PC-9 (cell line): ENCODE data around the gene CETN2. TPM values are rescaled to one million over a fixed set of nuclear protein-coding genes. Genes with fewer than 3 reads are reported as not detected.

Experiments
- BruUV-seq: library from RNA; stranded (reverse); fragments of 400-500 nt; replicated peaks from 2 replicates; lab custom pipeline; 2021; lab: Mats Ljungman, UMichigan
- CTCF ChIA-PET: fragments of 300-600 bp; sonication (Branson Sonifier 250); formaldehyde crosslinking; loops from one replicate; lab custom pipeline; 2022; ENCODE audit warnings: antibody characterized with exemption; lab: Charles Lee
- POLR2A ChIA-PET: fragments of 300-600 bp; sonication (Branson Sonifier 250); formaldehyde crosslinking; loops from one replicate; lab custom pipeline; 2022; ENCODE audit warnings: antibody characterized with exemption; ENCODE audit not compliant: unreplicated experiment; lab: Charles Lee
- DNase-seq, 2 experiments: peaks; one replicate each; pipeline versions ENCODE4 v3.0.0 to v3.0.0-alpha.2; 2015 to 2022; ENCODE audit warnings: mixed read lengths in 1 of 2
- H2AFZ ChIP-seq: fragments of 200-600 bp; sonication (generic); 2 replicates; pipeline ENCODE4 v1.8.1; 2017; ENCODE audit warnings: antibody characterized with exemption
- H3F3A ChIP-seq: fragments of 200-600 bp; sonication (generic); 2 replicates; pipeline ENCODE4 v1.8.1; 2017; ENCODE audit warnings: antibody characterized with exemption, mild to moderate bottlenecking, low read depth; ENCODE audit not compliant: insufficient read depth
- H3K27ac ChIP-seq: fragments of 200-600 bp; sonication (generic); 2 replicates; pipeline ENCODE4 v1.6.1; 2016; ENCODE audit warnings: mixed run types
- H3K27me3 ChIP-seq: fragments of 200-600 bp; sonication (generic); 2 replicates; pipeline ENCODE4 v1.6.1; 2016; ENCODE audit warnings: low read depth, mixed run types; ENCODE audit not compliant: insufficient read depth
- H3K36me3 ChIP-seq: fragments of 200-600 bp; sonication (generic); 2 replicates; pipeline ENCODE4 v1.6.1; 2016; ENCODE audit warnings: low read depth, mixed run types
- H3K4me1 ChIP-seq: fragments of 200-600 bp; sonication (generic); replicated peaks from 2 replicates; pipeline ENCODE4 v1.6.1; 2016; ENCODE audit warnings: mixed run types; ENCODE audit not compliant: insufficient read depth
- H3K4me2 ChIP-seq: fragments of 200-600 bp; sonication (generic); 2 replicates; pipeline ENCODE4 v1.6.1; 2017; ENCODE audit warnings: mixed run types
- H3K4me3 ChIP-seq: fragments of 200-600 bp; sonication (generic); 2 replicates; pipeline ENCODE4 v1.6.1; 2016; ENCODE audit warnings: mixed run types
- H3K79me2 ChIP-seq: fragments of 200-600 bp; sonication (generic); 2 replicates; pipeline ENCODE4 v1.6.1; 2017; ENCODE audit warnings: low read depth, mixed run types
- H3K9me2 ChIP-seq: fragments of 200-600 bp; sonication (generic); 2 replicates; pipeline ENCODE4 v1.8.1; 2017; ENCODE audit warnings: mild to moderate bottlenecking; ENCODE audit not compliant: insufficient read depth
- H3K9me3 ChIP-seq: fragments of 200-600 bp; sonication (generic); 2 replicates; pipeline ENCODE4 v1.8.1; 2016; ENCODE audit warnings: low read depth; ENCODE audit not compliant: insufficient read depth
- H4K20me1 ChIP-seq: fragments of 200-600 bp; sonication (generic); 2 replicates; pipeline ENCODE4 v1.8.1; 2017; ENCODE audit not compliant: insufficient read depth
- EZH2 ChIP-seq: fragments of 200-600 bp; sonication (generic); IDR thresholded peaks from 2 replicates; pipeline ENCODE4 v1.8.0; 2017; ENCODE audit warnings: antibody characterized with exemption, low read depth
- intact Hi-C: fragments of 100-400 bp; cut with micrococcal nuclease; formaldehyde crosslinking; loops from one replicate; pipeline ENCODE4 v1.10.0; 2022; ENCODE audit not compliant: unreplicated experiment
- total RNA-seq: library from RNA; stranded (reverse); gene quantifications from 2 replicates; pipeline ENCODE4 v1.2.3, GENCODE V29; 2021
- TF ChIP-seq, protein P1 (sequence below): fragments of 200-600 bp; sonication (generic); conservative IDR thresholded peaks from 2 replicates; pipeline ENCODE4 v1.6.1; 2017; ENCODE audit warnings: mixed run types, antibody characterized with exemption, mild to moderate bottlenecking, moderate library complexity

CETN2 gene
- total RNA-seq, 1 experiment from 2014 or later, result 78.6 TPM

DNA sequence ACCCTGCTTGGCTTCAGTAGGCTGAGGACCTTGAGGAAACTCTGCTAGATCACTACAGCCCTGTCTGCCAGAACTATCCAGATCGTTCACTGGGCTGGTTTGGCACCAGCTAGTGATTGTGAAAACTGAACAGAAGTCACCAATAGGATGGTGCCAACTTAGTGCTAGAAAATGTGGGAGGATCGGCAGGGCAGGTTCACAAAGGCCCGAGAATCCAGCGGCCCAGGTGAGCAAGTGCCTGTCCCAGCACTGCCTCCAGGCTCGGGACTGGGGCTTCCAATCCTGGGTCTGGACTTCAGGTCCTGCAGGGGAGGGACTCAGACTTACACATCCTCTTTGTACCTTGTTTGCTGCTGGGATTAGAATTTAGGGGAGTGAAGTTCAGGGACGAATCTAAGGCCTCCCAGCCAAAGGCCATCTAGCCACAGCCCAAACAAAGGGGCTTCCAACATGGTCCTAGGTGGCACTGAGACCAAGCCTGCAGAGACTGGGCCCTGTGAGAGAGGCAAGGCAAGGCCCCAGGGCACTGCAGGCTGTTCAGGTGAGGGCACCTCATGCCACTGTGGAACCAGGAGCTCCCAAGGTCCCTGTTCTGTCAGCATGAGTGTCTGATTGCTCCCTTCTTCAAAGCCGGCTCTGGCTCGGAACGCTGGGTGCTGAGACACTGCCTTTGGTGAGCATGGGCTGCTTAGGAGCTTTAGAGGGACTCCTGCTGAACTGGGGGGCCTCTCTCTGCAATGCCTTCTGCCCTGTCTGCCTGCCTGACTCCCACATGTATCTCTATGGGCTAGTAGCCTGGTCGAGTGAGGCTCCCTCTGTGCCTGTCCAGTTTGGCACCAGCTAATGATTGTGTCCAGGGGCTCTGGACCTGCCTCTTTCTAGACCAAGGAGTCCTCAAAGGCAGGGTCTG lies 46.6 kb upstream of the CETN2 start:
- Histone ChIP-seq H3K4me2 (no peak overlapping the region), H4K20me1 (no peaks in the 10 kb centered on the region), H3K9me3 (no peaks in the 10 kb centered on the region), H3K4me1 (no peaks in the 10 kb centered on the region), H3K27ac (no peak overlapping the region), H3K9me2 (no peaks in the 10 kb centered on the region), H3K27me3 (no peaks in the 10 kb centered on the region), H2AFZ (no peak overlapping the region), H3K4me3 (no peak overlapping the region), H3K36me3 (no peaks in the 10 kb centered on the region), H3F3A (no peaks in the 10 kb centered on the region), H3K79me2 (no peaks in the 10 kb centered on the region)
- no TSS peak for BruUV-seq
- no peak for DNase-seq
- TF ChIP-seq, protein P1, sequence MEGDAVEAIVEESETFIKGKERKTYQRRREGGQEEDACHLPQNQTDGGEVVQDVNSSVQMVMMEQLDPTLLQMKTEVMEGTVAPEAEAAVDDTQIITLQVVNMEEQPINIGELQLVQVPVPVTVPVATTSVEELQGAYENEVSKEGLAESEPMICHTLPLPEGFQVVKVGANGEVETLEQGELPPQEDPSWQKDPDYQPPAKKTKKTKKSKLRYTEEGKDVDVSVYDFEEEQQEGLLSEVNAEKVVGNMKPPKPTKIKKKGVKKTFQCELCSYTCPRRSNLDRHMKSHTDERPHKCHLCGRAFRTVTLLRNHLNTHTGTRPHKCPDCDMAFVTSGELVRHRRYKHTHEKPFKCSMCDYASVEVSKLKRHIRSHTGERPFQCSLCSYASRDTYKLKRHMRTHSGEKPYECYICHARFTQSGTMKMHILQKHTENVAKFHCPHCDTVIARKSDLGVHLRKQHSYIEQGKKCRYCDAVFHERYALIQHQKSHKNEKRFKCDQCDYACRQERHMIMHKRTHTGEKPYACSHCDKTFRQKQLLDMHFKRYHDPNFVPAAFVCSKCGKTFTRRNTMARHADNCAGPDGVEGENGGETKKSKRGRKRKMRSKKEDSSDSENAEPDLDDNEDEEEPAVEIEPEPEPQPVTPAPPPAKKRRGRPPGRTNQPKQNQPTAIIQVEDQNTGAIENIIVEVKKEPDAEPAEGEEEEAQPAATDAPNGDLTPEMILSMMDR, result no peak
- no peak for TF ChIP-seq EZH2
- intact Hi-C loops, result no loop called here
- CTCF ChIA-PET, result no interaction called here
- POLR2A ChIA-PET, result no interaction called here

DNA sequence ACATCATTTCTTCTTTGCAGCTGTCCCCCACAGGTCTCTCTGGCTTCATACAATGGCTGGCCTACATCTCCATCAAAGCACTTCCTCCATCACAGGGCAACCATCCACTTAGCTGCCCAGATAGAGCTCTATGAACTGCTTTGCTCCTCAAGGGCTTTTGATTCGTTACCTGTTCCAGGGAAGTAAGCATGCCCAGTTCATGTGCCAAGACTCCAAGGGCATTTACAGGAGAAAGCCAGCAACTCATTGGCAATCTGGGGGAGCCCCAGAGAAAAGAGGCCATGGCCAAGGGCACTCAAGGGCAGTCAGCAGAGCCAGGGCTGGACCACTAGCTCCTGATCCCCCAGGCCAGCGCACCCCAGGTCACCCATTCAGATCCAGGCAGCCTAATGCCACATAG lies 42.8 kb upstream of the CETN2 start:
- Histone ChIP-seq H3K27me3 (no peaks in the 10 kb centered on the region), H3K27ac (no peak overlapping the region), H3F3A (peaks cover 4% of the 10 kb centered on the region; the same call in 1 of the 2 replicates), H3K4me1 (no peaks in the 10 kb centered on the region), H3K79me2 (no peaks in the 10 kb centered on the region), H3K4me3 (no peak overlapping the region), H3K4me2 (no peak overlapping the region), H2AFZ (no peak overlapping the region), H3K9me3 (no peaks in the 10 kb centered on the region), H4K20me1 (no peaks in the 10 kb centered on the region), H3K9me2 (no peaks in the 10 kb centered on the region), H3K36me3 (peaks cover 20% of the 10 kb centered on the region)
- intact Hi-C loops, result no loop called here
- POLR2A ChIA-PET, result no interaction called here
- CTCF ChIA-PET, result no interaction called here
- BruUV-seq, result no TSS peak
- no peak for DNase-seq
- TF ChIP-seq EZH2, result no peak
- TF ChIP-seq, protein P1, result no peak

DNA sequence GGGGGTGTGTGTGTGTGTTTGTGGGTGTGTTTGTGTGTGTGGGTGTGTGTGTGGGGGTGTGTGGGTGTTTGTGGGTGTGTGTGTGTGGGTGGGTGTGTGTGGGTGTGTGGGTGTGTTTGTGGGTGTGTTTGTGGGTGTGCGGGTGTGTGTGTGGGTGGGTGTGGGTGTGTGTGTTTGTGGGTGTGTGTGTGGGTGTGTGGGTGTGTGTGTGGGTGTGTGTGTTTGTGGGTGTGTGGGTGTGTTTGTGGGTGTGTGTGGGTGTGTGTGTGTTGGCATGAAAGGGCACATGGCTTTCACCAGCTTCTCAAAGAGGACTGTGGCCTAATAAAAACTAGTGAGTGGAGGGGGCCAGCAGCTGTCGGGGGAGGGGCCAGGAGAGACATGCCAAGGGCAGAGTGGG lies 42.0 kb upstream of the CETN2 start:
- Histone ChIP-seq H3K4me3 (no peak overlapping the region), H3K27me3 (no peaks in the 10 kb centered on the region), H4K20me1 (no peaks in the 10 kb centered on the region), H3K9me3 (no peaks in the 10 kb centered on the region), H3K27ac (no peak overlapping the region), H3K9me2 (no peaks in the 10 kb centered on the region), H3K79me2 (no peaks in the 10 kb centered on the region), H3K4me2 (no peak overlapping the region), H3K4me1 (no peaks in the 10 kb centered on the region), H3K36me3 (peaks cover 22% of the 10 kb centered on the region), H3F3A (peaks cover 4% of the 10 kb centered on the region; the same call in 1 of the 2 replicates), H2AFZ (no peak overlapping the region)
- ChIA-PET CTCF (no interaction called here), POLR2A (no interaction called here)
- intact Hi-C loops, result no loop called here
- TF ChIP-seq EZH2, result no peak
- TF ChIP-seq, protein P1, result no peak
- no peak for DNase-seq
- no TSS peak for BruUV-seq
